CD4-positive, alpha-beta T cell treated with Interleukin-10 for 1 hour (primary cell): ENCODE measurements around the gene KLF15.

Experiments
- DNase-seq: peaks from one replicate; pipeline ENCODE4 v3.0.0-alpha.2; 2020

The KLF15 gene

GRCh38 chr3:126357295-126358037 lies at the start of gene KLF15:
Gene KLF15 (minus strand): TSS chr3:126357408. CDS start chr3:126352922, 4,486 bp downstream.
- peak; percentile 77 for DNase-seq

- no peak for DNase-seq
Measured at GRCh38 chr3:126406389-126407296, 49.4 kb upstream of the KLF15 start.

GRCh38 chr3:126402666-126403302 lies 45.6 kb upstream of the KLF15 start:
- DNase-seq = no peak

GRCh38 chr3:126402178-126402577 lies 45.0 kb upstream of the KLF15 start:
- no peak for DNase-seq

GRCh38 chr3:126401611-126402160 lies 44.5 kb upstream of the KLF15 start:
- no peak for DNase-seq

DNA sequence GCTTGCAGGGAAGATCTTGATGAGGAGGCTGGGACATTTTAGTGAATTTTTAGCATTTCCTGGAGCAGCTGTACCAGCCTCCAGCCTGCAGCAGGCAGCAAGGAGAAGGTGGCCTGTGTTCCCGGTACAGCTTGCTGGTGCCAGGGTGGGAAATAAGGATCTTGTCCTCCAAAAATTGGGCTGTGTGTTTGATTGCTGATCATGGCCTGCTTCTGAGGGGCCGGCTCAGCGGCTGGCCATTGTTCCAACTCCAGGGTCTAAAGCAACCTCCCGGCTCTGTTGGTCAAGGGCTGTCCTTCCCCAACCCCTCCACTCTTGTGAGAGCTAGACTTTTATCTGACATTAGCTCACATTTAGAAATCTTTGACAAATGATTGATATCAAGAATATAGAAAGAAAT lies 42.5 kb upstream of the KLF15 start:
- DNase-seq = no peak

- DNase-seq = no peak
Measured at GRCh38 chr3:126399351-126399735, 42.1 kb upstream of the KLF15 start.

DNA sequence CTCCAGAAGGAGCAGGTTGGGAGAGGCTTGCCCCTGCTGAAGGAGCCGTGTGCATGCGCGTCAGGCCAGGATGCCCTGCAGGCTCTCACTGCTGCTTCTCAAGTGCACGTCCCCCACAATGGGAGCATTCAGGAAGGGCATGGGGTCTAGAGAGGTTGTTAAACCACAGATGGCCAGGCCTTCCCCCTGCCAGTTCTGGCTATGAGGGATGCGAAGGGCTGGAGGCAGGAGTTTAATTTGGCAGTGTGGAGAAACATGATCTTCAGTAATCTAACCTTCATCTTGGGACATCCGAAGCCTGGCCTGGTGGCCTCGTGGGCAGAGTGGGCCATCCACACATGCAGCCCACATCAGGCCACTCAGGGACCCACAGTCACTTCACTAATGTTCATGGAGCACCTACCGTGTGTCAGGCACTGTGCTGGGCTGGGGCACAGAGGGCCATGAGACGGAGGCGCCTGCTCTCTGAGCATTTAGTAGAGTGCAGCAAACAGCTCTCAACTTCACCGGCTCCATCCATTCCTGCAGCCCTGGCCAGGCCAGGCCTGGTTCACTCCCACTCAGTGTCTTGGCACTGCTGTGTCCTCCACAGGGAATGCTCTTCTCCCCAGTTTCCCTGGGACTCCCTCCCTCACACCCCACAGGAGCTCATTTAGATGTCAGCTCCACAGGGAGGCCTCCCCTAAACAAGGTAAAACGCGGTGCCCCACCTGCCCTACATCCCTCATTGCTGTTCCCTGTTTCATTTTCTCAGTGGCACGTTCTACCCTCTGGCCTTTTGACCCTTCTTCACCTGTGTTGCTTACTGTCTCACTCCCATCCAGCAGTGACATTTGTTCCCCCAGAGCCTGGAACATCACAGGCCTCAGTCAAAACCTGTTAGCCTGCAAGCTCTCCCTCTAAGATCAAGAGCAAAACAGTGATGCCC lies 41.5 kb upstream of the KLF15 start:
- DNase-seq = no peak

DNA sequence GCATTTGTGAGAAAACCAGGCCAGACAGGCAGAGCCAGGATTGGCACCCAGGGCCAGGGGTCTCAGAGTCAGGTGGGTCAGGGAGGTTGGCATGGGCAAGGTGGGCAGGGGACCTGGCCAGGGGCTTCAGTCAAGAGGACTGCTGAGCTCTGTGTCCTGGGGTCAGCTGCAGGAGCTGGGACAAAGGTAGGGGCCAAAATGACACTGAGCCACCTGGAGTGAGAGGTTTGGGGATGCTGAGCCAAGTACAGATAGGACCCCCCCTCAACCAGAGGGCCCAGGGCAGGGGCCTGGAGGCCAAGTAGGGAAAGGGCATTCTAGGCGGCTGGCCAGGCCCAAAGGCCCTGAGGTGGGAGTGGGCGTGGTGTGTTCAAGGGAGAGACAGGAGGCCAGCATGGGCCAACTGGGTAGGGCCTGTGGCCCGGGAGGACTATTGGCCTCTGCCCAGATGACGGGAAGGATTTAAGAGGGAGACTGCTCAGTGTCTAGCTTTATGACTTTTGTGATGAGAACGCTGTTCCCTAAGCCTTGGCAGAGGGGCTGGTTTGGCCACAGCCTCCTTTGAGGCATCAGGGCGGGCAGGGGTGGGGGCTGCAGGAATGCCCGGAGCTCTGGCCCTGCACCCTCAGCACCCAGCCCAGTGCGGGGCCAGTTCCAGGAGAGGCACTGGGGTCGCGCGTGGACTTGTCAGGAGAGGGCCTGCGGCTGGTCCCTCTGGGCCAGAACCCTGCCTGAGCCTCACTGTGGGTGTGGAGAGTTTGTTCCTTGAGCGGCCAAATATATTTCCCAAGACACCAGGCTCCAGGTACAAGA lies 40.6 kb upstream of the KLF15 start:
- no peak for DNase-seq

DNA sequence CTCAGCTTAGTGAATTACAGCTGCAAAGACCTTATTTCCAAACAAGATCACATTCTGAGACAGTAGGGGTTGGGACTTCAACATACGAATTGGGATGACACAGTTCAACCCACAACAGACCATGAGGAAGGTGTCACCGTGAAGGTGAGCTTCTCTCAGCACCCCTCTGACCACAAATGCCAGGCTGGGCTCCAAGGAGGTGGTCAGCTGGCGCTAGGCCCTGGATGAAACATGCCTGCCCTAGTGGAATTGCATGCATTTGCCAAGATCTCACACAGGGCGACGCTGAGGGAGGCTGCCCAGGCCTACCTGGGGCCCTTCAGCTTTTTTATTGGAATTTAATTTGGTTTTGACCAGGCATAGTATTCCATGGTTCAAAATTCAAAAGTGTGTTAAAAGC lies 39.3 kb upstream of the KLF15 start:
- DNase-seq = no peak

GRCh38 chr3:126395846-126396513 lies 38.8 kb upstream of the KLF15 start:
- DNase-seq = no peak

- no peak for DNase-seq
Measured at GRCh38 chr3:126394977-126395321, 37.7 kb upstream of the KLF15 start.

DNA sequence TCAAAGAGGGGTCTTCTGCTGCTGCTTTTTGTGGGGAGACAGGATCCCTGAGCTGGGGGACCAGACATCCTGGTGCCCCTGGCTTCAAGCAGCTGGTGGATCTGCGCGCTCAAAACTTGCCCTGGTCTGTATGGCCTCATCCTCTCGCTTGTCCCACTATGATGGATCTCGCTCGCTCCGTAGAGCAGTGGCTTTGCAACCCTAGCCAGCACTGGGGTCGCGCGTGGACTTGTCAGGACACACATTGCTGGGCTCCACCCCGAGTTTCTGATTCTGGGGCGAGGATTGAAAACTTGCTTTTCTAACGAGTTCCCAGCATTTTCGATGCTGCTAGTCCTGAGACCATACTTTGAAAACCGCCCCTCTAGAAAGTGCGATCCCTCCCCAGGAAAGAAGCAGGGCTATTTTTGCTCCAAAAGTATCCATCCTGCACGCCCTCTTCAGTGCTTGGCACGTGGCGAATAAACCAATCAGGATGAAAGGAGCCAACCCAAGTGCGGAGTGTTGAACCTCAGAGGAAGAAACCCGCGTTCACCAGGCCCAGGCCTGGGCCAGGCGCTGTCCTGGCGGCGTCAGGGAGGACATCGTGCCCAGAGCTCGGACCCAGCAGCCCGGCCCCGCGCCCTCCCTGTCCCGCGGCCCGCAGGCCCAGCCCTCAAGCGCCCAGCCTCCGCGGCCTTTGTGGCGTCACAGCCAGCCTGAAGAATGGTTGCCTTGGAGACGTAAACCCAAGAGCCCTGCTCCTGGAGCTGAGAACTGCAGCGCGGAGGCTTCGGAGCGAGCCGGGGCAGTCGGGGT lies 37.2 kb upstream of the KLF15 start, which contains the start of gene CFAP100:
Gene CFAP100 (plus strand): TSS at position 731 of the 798 bp plus-strand sequence. CDS start 1,092 bp downstream, outside the sequence.
- no peak for DNase-seq

DNA sequence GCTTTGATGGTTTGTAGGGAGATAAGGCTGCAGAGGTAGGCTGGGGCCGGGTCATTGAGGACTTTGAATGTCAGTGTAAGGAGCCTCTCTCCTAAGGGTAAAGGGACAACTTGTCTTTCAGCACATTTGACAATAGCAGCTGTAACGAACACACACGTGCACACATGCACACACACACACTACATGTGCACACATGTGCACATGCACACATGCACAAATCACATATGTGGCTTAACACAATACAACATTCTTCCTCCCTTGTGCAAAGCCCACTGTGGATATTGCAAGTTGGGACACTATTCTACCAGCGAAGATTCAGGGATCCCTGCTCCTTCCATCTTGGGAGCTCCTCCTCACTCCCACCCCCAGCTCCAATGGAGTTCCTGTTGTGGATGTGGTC lies 36.4 kb upstream of the KLF15 start:
- no peak for DNase-seq

GRCh38 chr3:126392246-126392645 lies 35.0 kb upstream of the KLF15 start:
- no peak for DNase-seq

- no peak for DNase-seq
Measured at GRCh38 chr3:126391631-126392030, 34.4 kb upstream of the KLF15 start.

DNA sequence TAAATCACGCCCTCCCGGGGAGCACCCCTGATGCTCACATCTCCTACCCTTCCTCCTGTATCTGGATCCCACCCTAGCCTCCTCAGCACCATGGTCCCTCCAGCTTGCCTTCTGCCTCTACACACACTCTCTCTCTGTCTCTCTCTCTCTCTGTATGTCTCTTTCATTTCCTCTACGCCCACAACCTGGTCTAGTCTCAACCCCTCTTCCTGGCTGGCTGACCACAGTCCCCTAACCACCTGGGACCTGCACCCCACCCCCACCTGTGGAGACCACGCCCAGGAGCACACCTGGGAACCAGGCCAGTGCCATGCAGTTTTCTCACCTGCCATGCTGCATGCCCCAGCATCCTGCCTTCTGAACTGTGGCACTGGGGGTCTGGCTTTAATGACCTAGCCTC lies 33.5 kb upstream of the KLF15 start:
- no peak for DNase-seq

DNA sequence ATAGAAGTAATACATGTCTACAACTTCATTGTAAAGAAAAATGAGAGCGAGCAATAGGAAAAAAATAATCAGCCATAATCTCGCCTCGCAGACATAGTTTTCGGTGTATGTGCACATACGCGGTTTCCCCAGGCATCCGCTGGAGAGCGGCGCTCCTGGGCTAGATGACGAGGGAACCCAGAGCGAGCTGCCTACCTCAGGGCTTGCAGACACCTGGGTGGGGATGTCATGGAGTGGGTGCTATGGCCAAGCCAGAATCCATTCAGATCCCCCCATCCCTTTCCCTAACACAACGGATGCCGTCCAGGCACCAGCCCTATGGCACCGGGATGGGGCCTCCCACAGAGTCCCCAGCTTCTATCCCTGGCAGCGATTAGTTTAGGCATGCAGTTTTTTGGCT lies 33.0 kb upstream of the KLF15 start:
- DNase-seq = no peak

DNA sequence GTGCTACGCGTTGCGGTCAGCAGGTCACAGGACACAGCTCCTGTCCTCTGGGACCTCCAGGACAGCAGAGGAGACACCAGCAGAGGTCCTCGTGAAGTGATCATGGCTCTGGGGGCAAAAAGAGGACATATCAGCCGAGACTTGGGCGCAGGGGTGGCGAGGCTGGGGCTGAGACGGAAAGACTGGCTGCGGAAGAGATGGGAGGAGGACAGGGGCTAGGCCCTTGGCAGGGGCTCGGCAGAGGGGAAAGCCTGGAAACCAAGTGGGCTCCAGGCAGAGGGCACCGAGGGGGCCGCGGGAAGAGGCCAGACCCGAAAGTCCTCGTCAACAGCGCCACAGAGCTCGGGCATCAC lies 32.6 kb upstream of the KLF15 start:
- DNase-seq = no peak
